ENCODE measurements around the gene OR4C3. TPM values are rescaled to one million over a fixed set of nuclear protein-coding genes. Genes with fewer than 3 reads are reported as not detected.
"Not testable (repeated sequence)": the region's sequence is repeated elsewhere in the genome, so short reads cannot be mapped to it uniquely, and the experiment has no call there.

The OR4C3 gene
- total RNA-seq: not detected
- polyA plus RNA-seq: not detected

GRCh38 chr11:48324620-48325019 is at the start of gene OR4C3:
TSS of gene OR4C3 (plus strand) at chr11:48324920. CDS start at chr11:48325022, 102 bp downstream.
- not testable (repeated sequence) for H3K4me1 ChIP-seq (ENCODE audit: control insufficient read depth in 4 of 4, insufficient read depth in 4 of 4, low read length in 3 of 4); H3K4me3 ChIP-seq (ENCODE audit: low read depth in 1 of 3, low read length in 3 of 3); H3K9me3 ChIP-seq (ENCODE audit: control insufficient read depth in 4 of 4, low read length in 3 of 4); DNase-seq (ENCODE audit: low spot score); H3K27ac ChIP-seq (ENCODE audit: low read depth in 1 of 2, low read length in 2 of 2); H3K9ac ChIP-seq (ENCODE audit: low read depth in 1 of 2, low read length in 2 of 2); H3K27me3 ChIP-seq (ENCODE audit: control insufficient read depth in 4 of 4, insufficient read depth in 4 of 4, low read length in 3 of 4); H3K36me3 ChIP-seq (ENCODE audit: control insufficient read depth in 4 of 4, insufficient read depth in 3 of 4, low read depth in 1 of 4, low read length in 3 of 4)

GRCh38 chr11:48305923-48306322 is 18.8 kb upstream of the OR4C3 start, which contains the start of gene OR4S1:
TSS of gene OR4S1 (plus strand) at chr11:48306223. CDS start at chr11:48306223, 0 bp downstream.
- DNase-seq (ENCODE audit: low spot score): no peak
- WGBS: 74% methylated on average over 1 of the region's 1 CpG
- no peak for TF ChIP-seq FOXA2 (IDR thresholded peaks at IDR 0.05)

GRCh38 chr11:48307760-48308386 is 16.8 kb upstream of the OR4C3 start:
- TF ChIP-seq JUND (IDR thresholded peaks at IDR 0.05): no peak
- TF ChIP-seq FOXA1 (IDR thresholded peaks at IDR 0.05): no peak
- peak; percentile 82 to 90 for TF ChIP-seq RAD21 (IDR thresholded peaks at IDR 0.05)
- no peak for TF ChIP-seq HNF4G (IDR thresholded peaks at IDR 0.05)
- TF ChIP-seq RXRA (IDR thresholded peaks at IDR 0.05): peak; percentile 24 to 27
- peak; percentile 80 for TF ChIP-seq NR2F2 (IDR thresholded peaks at IDR 0.05)
- TF ChIP-seq, protein P1, sequence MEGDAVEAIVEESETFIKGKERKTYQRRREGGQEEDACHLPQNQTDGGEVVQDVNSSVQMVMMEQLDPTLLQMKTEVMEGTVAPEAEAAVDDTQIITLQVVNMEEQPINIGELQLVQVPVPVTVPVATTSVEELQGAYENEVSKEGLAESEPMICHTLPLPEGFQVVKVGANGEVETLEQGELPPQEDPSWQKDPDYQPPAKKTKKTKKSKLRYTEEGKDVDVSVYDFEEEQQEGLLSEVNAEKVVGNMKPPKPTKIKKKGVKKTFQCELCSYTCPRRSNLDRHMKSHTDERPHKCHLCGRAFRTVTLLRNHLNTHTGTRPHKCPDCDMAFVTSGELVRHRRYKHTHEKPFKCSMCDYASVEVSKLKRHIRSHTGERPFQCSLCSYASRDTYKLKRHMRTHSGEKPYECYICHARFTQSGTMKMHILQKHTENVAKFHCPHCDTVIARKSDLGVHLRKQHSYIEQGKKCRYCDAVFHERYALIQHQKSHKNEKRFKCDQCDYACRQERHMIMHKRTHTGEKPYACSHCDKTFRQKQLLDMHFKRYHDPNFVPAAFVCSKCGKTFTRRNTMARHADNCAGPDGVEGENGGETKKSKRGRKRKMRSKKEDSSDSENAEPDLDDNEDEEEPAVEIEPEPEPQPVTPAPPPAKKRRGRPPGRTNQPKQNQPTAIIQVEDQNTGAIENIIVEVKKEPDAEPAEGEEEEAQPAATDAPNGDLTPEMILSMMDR (IDR thresholded peaks at IDR 0.05; ENCODE audit: low read depth, low read length, missing input control): peak; percentile 86
- Histone ChIP-seq H3K9ac (ENCODE audit: low read depth in 1 of 2, low read length in 2 of 2) (no peak overlapping the region), H3K4me3 (ENCODE audit: low read depth in 1 of 3, low read length in 3 of 3) (no peak overlapping the region), H3K27me3 (ENCODE audit: control insufficient read depth in 4 of 4, insufficient read depth in 4 of 4, low read length in 3 of 4) (no peaks in the 10 kb centered on the region), H3K9me3 (ENCODE audit: control insufficient read depth in 4 of 4, low read length in 3 of 4) (no peaks in the 10 kb centered on the region), H3K36me3 (ENCODE audit: control insufficient read depth in 4 of 4, insufficient read depth in 3 of 4, low read depth in 1 of 4, low read length in 3 of 4) (no peaks in the 10 kb centered on the region), H3K27ac (ENCODE audit: low read depth in 1 of 2, low read length in 2 of 2) (no peak overlapping the region), H3K4me1 (ENCODE audit: control insufficient read depth in 4 of 4, insufficient read depth in 4 of 4, low read length in 3 of 4) (no peaks in the 10 kb centered on the region)
- DNase-seq (ENCODE audit: low spot score): peak; percentile 57
- 22% methylated on average over 5 of the region's 5 CpGs for WGBS

More at GRCh38 chr11:48305923-48306322, 18.8 kb upstream of the OR4C3 start, which contains the start of gene OR4S1:
- Histone ChIP-seq H3K27me3 (ENCODE audit: control insufficient read depth in 4 of 4, insufficient read depth in 4 of 4, low read length in 3 of 4) (no peaks in the 10 kb centered on the region), H3K36me3 (ENCODE audit: control insufficient read depth in 4 of 4, insufficient read depth in 3 of 4, low read depth in 1 of 4, low read length in 3 of 4) (no peaks in the 10 kb centered on the region), H3K27ac (ENCODE audit: low read depth in 1 of 2, low read length in 2 of 2) (no peak within 1 kb of the TSS), H3K4me3 (ENCODE audit: low read depth in 1 of 3, low read length in 3 of 3) (no peak within 1 kb of the TSS), H3K9me3 (ENCODE audit: control insufficient read depth in 4 of 4, low read length in 3 of 4) (no peaks in the 10 kb centered on the region), H3K4me1 (ENCODE audit: control insufficient read depth in 4 of 4, insufficient read depth in 4 of 4, low read length in 3 of 4) (no peaks in the 10 kb centered on the region), H3K9ac (ENCODE audit: low read depth in 1 of 2, low read length in 2 of 2) (no peak within 1 kb of the TSS)

DNA sequence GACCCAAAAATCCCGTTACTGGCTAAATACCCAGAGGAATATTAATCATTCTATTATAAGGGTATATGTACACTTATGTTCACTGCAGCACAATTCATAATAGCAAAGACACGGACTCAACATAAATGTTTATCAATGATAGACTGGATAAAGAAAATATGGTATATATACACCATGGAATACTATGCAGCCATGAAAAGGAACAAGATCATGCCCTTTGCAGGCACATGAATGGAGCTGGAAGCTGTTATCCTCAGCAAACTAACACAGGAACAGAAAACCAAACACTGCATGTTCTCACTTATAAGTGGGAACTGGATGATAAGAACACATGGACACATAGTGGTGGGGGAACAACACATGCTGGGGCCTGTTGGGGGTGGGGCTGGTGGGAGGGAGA is 11.1 kb upstream of the OR4C3 start:
- WGBS: 64% methylated on average over 2 of the region's 2 CpGs
- not testable (repeated sequence) for DNase-seq (ENCODE audit: low spot score); H3K4me1 ChIP-seq (ENCODE audit: control insufficient read depth in 4 of 4, insufficient read depth in 4 of 4, low read length in 3 of 4); H3K36me3 ChIP-seq (ENCODE audit: control insufficient read depth in 4 of 4, insufficient read depth in 3 of 4, low read depth in 1 of 4, low read length in 3 of 4); H3K9me3 ChIP-seq (ENCODE audit: control insufficient read depth in 4 of 4, low read length in 3 of 4); H3K4me3 ChIP-seq (ENCODE audit: low read depth in 1 of 3, low read length in 3 of 3); H3K9ac ChIP-seq (ENCODE audit: low read depth in 1 of 2, low read length in 2 of 2); H3K27ac ChIP-seq (ENCODE audit: low read depth in 1 of 2, low read length in 2 of 2); H3K27me3 ChIP-seq (ENCODE audit: control insufficient read depth in 4 of 4, insufficient read depth in 4 of 4, low read length in 3 of 4)

DNA sequence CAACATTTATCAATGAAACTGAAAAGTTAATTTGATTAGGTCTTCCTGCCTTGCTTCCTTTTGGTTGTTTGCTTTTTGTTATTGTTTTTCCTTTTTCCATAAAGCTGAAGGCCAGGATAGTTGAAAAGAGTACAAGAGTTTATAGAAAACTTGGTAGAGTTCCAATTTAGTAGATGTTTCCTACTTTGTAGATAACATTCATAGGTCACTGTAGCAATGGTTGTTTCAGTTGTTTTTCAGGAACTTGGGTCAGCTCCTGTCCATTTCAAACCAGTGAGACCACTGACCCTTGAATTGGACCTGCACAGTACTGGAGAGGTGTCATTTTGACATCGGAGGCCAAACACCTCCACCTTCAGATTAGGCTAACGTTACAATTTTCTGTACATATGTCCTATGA is 4.9 kb upstream of the OR4C3 start:
- not testable (repeated sequence) for H3K36me3 ChIP-seq (ENCODE audit: control insufficient read depth in 4 of 4, insufficient read depth in 3 of 4, low read depth in 1 of 4, low read length in 3 of 4); H3K27me3 ChIP-seq (ENCODE audit: control insufficient read depth in 4 of 4, insufficient read depth in 4 of 4, low read length in 3 of 4); DNase-seq (ENCODE audit: low spot score); H3K4me1 ChIP-seq (ENCODE audit: control insufficient read depth in 4 of 4, insufficient read depth in 4 of 4, low read length in 3 of 4); H3K9me3 ChIP-seq (ENCODE audit: control insufficient read depth in 4 of 4, low read length in 3 of 4); H3K4me3 ChIP-seq (ENCODE audit: low read depth in 1 of 3, low read length in 3 of 3); H3K9ac ChIP-seq (ENCODE audit: low read depth in 1 of 2, low read length in 2 of 2); H3K27ac ChIP-seq (ENCODE audit: low read depth in 1 of 2, low read length in 2 of 2)
- 78% methylated on average over 2 of the region's 2 CpGs for WGBS
